HL-60 (cell line): ENCODE data around the gene FAM98B.

Experiments
- CTCF ChIP-seq: IDR thresholded peaks from one replicate; pipeline ENCODE4 v1.5.1; 2011; ENCODE audit warnings: low read length, control low read depth, inconsistent platforms; ENCODE audit not compliant: insufficient read depth
- GABPA ChIP-seq: IDR thresholded peaks from 2 replicates; pipeline ENCODE4 v1.6.1; 2012; ENCODE audit warnings: low read depth

GRCh38 chr15:38507570-38507969 is 53.6 kb downstream of the FAM98B start:
- TF ChIP-seq CTCF (no peak), GABPA (no peak)
